Stimulated activated CD8-positive, alpha-beta memory T cell treated with anti-CD3 and anti-CD28 coated beads, Interleukin-12 subunit alpha, Interleukin-12 subunit beta, amount 100 ng/mL, for 24 hours (primary cell): ENCODE measurements around the gene TCF15.
"Not testable (repeated sequence)": the region's sequence is repeated elsewhere in the genome, so short reads cannot be mapped to it uniquely, and the experiment has no call there.

ENCODE experiments used
- DNase-seq: peaks from one replicate; pipeline ENCODE4 v3.0.0-alpha.2; 2020; ENCODE audit errors: extremely low read depth

Gene TCF15

GRCh38 chr20:578940-579690, 31.0 kb downstream of the TCF15 start:
- not testable (repeated sequence) for DNase-seq

DNA sequence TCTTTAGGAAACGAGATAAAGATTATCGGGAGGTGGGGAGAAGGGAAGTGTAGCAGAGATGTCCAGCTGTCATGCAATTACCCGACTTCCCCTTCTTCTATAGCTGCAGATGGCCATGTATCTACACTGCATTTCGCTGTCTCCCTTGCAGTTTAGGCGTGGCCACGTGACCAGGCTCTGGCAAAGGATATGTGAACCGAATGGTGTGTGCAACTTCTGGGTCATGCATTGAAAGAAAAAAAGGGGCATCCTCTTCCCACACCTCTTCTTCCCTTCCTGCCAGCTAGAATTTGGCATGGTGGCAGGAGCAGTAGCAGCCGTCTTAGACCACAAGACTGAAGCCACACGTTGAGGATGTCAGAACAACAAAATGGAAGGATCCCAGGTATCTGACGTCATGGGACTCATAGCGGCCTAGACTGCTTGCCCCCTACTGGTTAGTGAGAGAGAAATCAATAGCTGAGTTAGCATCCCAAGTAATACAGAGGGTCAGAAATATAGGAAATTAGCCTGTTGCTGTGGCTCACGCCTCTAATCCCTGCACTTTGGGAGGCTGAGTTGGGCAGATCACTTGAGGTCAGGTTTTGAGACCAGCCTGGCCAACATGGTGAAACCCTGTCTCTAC, 32.8 kb downstream of the TCF15 start:
- DNase-seq = no peak

DNA sequence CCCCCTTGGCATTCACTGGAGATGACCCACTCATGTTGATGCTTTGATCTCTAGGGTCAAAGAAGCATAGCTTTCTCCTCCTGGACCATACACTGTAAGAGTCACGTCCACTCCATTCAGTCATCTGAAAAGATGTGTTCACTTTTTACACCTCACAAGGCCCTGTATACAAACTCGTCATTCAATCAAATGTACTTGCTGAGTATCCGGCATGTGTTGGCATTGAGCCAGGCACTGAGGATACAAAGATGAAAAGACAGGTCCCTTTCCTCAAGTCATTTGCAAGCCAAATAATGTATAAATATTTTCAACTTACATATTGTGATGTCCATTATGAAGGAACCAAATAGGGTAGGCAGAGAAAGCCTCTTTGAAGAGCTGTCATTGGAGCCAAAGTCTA, 34.0 kb downstream of the TCF15 start:
- no peak for DNase-seq

DNA sequence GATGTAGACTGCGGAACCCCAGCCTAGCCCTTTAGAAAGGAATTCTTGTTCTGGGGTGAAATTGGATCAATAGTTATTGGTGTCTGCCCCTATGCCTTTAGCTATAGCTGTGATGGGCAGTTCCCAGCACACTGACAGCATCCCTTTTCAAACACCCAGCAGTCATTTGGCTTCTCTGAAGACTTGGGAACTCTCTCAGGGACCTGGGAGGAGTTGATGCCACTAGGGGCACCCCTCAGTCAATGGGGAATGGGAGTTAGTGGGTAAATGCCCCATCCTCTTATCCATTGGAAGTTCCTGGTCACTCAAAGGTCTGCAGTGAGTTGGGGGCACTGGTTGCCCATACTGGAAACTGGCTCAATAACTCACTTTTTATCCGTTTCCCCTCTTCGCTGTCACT, 34.9 kb downstream of the TCF15 start:
- DNase-seq = no peak

- no peak for DNase-seq
Measured at GRCh38 chr20:574297-574942, 35.7 kb downstream of the TCF15 start.

DNA sequence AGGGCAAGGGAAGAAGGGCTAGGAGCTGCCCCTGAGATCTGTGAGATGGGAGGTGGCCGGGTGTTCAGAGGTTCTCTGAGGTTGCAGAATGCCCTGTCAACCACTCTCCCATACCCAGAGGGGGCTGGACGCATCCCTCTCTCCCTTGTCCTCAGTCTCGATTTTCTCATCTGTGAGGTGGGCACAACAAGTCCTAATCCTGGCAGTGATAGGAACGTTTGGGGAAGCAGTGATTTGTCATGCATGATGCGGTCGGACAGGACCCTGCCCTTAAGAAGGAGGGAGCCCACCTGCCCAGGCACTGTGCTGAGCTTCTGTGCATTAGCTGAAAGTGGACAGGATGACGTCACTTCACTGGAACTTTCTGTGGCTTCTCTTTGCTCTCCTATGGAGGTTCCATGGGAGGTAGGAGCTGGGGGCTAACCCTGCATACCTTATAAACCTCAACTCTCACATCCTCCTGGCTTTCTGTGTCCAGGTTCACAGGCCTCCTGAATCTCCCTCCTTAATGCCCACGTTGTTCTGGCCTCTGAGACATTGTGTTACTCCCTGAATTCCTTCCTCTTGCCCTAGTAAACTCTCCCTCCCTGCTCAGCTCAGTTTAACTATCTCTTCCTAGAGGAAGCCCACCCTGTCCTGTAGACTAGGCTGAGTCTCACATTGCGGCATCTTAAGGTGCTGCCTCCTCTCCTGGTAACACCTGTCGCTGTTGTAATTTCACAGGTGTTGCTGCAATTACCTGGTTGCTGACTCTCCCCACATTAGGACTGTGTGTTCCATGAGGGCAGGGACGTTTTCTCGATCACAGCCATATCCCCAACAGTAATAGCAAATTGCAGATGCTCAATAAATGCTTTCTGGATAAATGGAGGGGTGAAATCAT, 36.5 kb downstream of the TCF15 start:
- no peak for DNase-seq

DNA sequence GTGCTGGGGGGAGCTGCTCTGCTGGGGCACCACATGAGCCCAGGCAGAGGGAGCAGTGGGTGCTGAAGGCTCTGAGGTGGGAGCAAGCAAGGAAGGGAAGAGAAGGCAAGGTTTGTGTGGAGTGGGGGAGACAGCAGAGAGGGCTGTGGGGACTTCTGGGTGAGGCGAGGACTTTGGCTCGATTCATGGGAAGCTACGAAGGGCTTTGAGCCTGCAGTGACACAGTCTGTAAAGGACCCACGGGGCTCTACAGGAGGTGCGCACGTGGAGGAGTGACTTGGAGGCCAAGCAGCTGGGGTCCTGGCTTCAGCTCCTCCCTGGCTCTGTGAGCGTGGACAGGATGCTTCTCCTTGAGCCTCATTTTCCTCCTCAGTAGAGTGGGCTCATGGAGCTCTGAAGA, 37.4 kb downstream of the TCF15 start:
- no peak for DNase-seq

DNA sequence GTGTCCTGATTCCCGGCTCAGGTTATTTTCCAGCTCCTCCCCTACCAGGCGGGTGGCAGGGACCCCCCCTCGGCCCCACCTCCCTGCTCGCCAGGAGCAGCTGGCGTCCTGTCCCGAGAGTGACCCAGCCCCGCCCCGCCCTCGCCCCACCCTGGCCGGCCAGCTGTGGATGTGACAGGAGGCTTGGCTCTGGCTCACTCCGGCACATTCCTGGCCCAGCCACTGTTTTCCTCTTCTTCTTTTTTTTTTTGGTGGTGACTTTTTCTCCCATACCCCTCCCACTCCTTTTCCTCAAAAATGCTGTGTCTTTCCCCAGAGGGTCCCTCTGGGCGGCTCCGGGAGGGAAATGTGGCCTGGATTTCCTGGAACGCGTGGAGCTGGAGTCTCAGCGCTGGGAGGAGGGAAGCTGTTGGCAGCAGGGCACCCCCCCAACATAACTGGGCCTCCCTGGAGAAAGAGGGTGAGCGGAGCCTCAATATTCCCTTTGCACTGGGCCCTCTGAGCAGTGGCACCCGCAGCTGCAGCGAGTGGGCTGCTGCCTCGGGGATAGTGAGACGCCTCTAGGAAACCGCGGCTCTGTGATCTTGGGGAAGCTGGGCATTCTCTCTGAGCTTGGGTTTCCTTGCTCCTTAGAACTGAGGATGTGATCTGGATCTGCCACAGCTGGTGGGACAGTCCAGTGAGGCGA, 38.2 kb downstream of the TCF15 start:
- DNase-seq = no peak

DNA sequence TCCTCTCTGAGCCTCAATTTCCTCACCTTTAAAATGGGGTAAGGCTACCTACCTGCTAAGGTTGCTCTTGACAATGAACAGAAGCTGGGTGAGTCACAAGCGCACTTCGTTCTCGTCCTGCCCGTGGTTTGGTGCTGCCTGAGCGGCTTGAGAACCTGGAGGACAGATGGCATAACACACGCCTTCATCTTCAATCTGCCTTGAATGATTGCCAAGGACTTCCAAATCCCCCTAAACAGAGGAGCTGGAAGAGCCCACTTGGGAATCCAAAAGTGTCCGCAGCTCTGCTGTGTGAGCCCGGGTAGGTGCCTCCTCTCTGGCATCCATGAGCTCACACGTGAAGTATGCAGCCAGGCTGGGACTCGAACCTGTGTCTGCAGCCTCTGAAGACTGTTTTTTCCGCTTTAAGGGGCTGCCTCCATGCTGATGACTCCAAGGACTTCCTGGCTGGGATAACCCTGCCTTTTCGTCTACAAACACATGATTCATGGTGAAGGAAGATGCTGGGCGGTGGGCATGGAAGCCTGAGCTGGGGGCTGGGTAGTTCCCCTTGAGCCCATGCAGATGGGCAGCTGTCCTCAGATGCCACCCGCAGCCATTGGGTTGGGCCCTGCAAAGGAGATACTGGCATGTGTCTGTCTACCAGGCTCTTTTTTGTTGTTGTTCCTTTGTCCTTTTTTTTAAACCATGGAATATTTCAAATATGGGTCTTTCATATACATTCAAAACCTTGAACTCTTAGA, 41.3 kb downstream of the TCF15 start:
- no peak for DNase-seq

GRCh38 chr20:568097-568652, 41.9 kb downstream of the TCF15 start:
- DNase-seq = no peak

- no peak for DNase-seq
Measured at GRCh38 chr20:564192-564591, 45.9 kb downstream of the TCF15 start.

DNA sequence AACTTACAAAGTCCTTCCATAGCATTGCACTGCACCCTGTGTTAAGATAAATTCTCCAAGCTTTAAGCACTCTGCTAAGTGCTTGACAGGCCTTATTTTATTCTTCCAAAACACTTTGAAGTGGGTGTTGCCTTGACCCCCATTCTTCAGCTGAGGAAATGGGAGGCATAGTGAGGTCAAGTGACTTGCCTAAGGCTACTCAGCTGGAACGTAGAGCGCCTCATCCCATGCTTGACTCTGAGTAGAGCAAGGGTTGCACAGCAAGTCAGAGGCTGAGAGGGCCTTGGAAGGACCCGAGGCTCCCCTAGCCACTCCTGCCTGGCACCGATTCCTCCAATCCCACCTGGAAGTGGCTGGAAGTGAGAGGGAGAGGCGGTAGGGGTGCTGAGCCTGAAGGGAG, 46.9 kb downstream of the TCF15 start:
- no peak for DNase-seq

DNA sequence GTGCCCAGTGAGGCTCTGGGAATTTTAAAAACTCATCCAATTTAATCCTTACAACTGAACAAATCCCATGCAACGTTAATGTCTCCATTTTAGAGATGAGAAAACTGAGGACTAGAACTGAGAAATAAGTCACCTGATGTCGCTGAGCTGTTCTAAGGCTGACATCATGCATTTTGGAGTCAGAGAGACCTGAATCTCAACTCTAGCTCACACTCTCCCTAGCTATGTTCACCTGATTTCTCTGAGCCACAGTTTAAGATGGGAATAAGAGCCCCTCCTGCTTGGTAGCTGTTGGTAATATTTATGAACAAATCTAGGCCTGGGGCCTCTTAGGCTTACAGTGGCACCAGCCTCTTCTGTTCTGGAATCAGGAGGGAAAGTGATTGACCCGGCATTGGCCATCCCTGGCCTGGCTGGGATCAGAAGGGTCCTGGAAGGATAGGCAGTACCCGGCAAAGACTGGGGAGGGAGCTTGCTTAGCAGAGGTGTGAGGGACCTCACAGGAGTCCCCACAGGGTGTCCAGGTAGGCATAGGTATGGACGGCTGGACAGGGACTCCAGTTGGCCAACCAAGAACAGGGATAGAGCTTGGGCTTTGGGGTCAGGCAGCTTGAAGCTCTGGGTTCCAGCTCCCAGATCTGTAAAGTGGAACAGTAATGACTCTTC, 47.7 kb downstream of the TCF15 start:
- no peak for DNase-seq

GRCh38 chr20:561437-562231, 48.5 kb downstream of the TCF15 start:
- no peak for DNase-seq

DNA sequence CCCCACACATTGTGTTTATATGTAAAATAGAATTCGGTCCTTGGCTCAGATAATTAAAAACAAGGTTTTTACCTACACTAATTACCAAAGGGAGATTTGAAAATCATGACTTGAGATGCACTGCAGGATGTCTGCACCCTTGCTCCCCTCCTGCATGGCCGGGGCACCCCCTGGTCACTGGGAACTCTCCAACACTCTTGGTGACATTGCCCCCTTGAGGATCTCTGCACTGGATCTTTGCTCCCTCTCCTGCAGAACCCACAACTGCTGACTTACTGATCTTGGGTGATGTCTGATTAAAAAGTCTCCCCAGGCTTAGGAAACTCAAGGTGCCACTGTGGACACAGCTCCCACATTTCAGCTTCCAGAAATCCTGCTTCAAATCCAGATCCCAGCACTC, 49.4 kb downstream of the TCF15 start:
- no peak for DNase-seq

- DNase-seq = no peak
Measured at GRCh38 chr20:558117-558516, 52.0 kb downstream of the TCF15 start.

- no peak for DNase-seq
Measured at GRCh38 chr20:556984-557383, 53.1 kb downstream of the TCF15 start.

GRCh38 chr20:555976-556385, 54.1 kb downstream of the TCF15 start:
- no peak for DNase-seq
